DMS79 treated with DMSO at 0.1 percent for 48 hours (cell line): ENCODE data around the gene APOBEC3A.
"Not testable (repeated sequence)": the region's sequence is repeated elsewhere in the genome, so short reads cannot be mapped to it uniquely, and the experiment has no call there.

Source experiments
- DNase-seq: peaks from one replicate; lab custom pipeline; 2025; lab: John Stamatoyannopoulos, UW

APOBEC3A gene

GRCh38 chr22:38981005-38981991 is 23.9 kb downstream of the APOBEC3A start:
- peak; percentile 20 for DNase-seq

DNA sequence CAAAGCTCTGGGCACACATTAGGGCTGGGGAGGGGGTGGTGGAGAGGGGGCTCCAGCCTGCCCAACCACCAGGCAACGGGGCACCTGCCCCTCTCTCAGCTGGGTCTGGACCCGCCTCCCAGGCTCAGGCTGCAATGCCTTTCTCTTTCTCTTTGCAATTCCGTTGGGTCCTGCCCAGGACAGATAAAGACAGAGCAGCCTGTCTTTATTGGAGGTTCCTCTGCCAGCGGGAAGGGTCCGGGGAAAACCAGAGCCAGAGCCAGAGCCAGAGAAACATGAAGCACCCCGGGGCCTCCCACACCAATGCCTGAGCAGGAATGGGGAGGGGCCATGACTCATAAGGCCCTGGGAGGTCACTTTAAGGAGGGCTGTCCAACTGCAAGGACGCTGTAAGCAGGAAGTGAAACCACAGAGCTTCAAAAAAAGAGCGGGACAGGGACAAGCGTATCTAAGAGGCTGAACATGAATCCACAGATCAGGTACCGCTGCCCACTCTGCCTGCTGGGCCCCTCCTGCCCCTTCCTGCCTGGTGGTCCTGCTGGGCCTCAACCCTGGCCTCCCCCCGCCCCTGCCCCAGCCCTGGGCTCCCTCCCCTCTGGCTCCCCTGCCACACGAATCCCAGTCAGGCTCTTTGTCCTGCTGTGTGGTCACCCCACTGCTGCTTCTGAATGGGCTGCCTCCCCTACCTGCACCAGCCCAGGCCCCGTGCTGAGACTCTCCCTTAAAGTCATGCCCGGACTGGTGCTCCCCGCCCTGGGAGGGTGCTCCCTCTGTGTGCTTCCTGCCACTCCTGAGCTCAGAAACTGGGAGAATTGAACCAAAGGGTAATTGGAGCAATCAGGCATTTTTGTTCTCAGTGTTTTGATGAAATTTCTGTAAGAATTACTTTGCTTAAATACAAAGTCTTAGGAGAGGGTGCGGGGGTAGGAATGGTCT is 24.9 kb downstream of the APOBEC3A start, which contains the start of gene APOBEC3B:
APOBEC3B (plus strand) TSS at position 356 of the 936 bp plus-strand sequence; CDS start at position 463, 107 bp downstream.
- peak; percentile 70 for DNase-seq

DNA sequence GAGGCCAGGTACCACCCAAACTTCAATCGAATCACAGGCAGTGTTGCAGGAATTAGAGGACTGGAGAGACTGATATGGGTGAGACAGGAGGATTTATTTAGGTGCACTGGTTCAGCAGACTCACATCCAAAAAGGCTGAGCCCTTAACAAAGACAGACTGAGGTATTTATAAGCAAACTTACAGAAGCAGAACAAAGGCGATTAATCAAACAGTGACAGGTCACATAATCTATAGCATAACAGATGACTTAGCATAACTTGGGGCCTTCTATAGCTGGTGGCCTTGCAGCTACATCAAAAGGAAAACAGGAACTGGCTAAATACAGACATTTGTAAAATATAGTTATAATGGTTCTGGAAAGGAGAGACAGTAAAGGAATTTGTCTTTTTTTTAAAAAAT is 26.8 kb downstream of the APOBEC3A start:
- DNase-seq = no peak

DNA sequence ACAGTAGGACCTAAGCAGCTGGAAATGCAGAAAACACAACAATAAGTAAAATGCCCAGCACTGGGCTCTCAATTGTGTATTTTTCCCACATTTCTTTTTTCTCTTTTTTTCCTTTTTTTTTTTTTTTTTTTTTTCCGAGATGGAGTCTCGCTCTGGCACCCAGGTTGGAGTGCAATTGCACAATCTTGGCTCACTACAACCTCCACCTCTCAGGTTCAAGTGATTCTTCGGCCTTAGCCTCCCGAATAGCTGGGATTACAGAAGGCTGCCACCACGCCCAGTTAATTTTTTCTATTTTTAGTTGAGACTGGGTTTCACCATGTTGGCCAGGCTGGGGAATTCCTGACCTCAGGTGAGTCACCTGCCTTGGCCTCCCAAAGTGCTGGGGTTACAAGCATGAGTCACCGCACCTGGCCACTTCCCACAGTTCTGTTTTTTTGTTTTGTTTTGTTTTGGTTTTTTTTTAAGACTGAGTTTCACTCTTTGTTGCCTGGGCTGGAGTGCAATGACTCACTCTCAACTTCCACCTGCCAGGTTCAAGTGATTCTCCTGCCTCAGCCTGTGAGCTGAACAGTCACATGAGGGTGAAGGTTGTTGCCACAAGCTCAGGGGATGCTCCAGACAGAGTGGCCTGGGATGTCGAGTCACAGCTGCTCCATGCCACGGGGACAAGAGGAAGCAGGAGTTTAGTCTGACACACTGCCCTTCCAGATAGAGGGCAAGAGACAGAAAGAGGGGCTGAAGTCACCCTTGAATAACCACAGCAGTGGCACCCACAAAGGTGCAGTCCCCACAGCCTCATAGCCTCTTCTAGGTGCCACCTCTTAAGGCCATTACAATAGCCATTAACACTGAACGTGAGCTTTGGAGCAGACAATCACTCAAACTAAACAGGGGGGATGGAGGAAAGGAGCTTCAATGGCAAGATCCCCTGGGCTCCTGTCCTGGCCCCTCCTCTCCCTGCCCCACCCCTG is 27.7 kb downstream of the APOBEC3A start:
- DNase-seq = peak; percentile 87

DNA sequence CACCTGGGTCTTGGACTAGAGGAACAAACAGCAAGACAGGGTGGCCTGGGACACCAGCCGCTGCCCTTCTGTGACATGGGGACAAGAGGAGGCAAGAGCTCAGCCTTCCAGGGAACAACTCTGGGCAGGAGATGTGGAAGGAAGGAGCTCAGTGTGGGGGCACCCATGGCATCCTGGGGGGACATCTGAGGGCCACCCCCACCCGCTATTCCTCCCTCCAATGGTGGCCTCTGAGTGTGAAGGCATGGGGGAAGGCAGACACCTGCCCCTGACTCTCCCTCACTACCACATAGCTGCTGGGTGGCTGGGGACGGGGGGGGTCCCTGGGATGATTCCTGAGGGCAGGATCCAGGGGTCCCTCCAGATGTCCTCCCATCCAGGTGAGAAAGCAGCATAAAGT is 29.2 kb downstream of the APOBEC3A start:
- DNase-seq = no peak

- no peak for DNase-seq
Observed at GRCh38 chr22:38987171-38987895, 29.9 kb downstream of the APOBEC3A start.

DNA sequence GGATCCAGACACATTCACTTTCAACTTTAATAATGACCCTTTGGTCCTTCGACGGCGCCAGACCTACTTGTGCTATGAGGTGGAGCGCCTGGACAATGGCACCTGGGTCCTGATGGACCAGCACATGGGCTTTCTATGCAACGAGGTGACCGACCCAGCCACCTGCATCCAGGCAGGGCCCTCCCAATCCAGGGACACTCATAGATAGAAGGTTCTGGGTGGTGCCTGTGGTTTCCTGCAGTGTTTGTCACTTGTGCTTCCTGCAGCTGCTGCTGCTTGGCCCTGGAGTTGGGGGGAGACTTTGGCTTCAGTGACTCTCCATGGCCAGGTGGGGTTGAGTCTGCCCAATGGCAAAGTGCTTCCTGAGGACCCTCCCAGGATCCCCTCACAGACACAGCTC is 32.1 kb downstream of the APOBEC3A start:
- DNase-seq = no peak

GRCh38 chr22:38992871-38993371 is 35.5 kb downstream of the APOBEC3A start:
- DNase-seq = not testable (repeated sequence)

GRCh38 chr22:38996105-38996504 is 38.7 kb downstream of the APOBEC3A start:
- no peak for DNase-seq

GRCh38 chr22:38997518-38997917 is 40.1 kb downstream of the APOBEC3A start:
- DNase-seq = no peak

- peak; percentile 88 for DNase-seq
Observed at GRCh38 chr22:39003165-39003638, 45.8 kb downstream of the APOBEC3A start.

DNA sequence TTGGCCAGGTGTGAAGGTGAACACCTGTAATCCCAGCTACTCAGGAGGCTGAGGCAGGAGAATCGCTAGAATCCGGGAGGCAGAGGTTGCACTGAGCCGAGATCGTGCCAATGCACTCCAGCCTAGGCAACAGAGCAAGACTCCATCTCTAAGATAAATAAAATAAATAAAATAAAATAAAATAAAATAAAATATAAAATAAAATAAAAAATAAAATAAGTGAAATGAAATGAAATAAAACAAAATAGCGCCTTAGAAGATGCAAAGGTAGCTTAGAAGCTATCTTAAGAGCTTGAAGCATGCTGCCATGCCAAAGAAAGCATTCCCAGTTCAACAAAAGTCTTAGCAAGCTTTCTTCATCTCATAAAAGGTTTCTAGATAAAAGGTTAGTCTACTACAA is 49.8 kb downstream of the APOBEC3A start:
- DNase-seq = no peak

DNA sequence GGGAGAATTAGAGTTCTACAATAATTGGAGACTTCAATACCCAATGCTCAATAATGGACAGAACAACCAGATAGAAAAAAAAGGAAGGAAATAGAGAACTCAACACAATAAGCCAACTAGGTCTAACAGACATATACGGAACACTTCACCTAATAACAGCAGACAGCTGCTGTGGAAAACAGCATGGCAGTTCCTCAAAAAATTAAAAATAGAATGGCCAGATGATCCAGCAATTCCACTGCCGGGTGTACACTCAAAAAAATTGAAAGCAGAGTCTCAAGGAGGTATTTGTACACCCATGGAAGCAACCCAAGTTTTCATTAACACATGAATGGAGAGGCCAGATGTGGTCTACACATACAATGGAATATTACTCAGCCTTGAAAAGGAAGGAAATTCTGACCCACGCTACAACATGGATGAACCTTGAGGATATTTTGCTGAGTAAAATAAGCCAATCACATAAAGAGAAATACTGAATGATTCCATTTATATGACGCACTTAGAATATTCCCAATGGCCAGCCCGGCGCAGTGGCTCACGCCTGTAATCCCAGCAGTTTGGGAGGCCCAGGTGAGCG is 51.0 kb downstream of the APOBEC3A start:
- not testable (repeated sequence) for DNase-seq

DNA sequence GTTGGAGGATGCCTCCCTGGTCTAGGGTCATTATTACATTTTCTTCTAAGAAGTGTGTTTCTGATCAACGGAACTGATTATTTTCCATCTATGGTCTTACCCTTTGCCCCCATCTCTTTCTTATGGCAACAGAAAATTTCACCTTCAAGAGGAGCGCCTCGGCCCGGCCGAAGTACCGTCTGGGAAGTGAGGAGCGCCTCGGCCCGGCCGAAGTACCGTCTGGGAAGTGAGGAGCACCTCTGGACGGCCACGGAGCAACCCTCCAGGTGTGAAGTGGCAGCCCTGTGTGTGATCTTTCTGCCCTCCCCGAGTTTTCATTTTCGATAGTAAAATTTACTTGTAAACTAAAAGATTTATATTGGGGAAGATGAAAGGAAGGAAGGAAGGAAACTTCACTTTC is 53.5 kb downstream of the APOBEC3A start:
- no peak for DNase-seq
